CD4-positive, alpha-beta T cell treated with Interleukin-4 for 1 hour (primary cell): ENCODE measurements around the gene TNS1.
"Not testable (repeated sequence)": the region's sequence is repeated elsewhere in the genome, so short reads cannot be mapped to it uniquely, and the experiment has no call there.

Source experiments
- DNase-seq, 2 donors: peaks; one replicate each; pipeline ENCODE4 v3.0.0-alpha.2; 2020 to 2022

TNS1 gene

GRCh38 chr2:217791551-217791950 is 211.2 kb downstream of the TNS1 start:
- DNase-seq: peak in 1 of 2 donors; percentile 3

DNA sequence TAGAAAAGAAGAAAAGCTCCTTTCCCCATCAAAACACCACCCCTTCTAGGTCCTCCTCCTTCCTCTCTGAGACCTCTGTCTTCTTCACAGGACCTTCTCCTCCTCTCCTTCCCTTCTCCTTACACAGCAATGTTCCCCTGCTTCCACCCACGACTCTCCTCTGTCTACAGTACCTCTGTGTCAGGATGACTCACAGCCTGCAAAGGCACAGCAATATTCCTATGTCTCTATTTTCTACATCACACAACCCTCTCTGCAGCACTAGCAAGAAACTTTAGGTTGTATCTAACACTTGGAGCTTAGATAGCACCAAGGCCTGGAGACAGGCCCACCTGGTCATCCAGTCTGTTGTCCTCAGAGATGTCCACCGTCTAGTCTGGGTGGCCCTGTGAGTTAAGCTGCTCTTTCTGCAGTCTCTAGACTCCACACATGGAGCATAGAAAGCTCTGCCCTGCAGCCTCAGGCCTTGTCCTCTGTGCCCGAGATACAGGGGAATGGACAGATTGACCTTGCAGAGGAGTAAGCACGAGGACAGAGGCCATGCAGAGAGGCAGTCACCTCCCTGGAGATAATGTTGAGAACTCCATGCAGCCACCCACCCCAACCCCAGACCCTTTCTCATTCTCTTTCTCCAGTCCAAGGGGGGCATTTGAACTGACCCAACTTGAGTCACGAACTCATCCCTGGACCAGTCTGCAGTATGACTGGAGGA is 212.0 kb downstream of the TNS1 start:
- peak in 1 of 2 donors; percentile 10 for DNase-seq

DNA sequence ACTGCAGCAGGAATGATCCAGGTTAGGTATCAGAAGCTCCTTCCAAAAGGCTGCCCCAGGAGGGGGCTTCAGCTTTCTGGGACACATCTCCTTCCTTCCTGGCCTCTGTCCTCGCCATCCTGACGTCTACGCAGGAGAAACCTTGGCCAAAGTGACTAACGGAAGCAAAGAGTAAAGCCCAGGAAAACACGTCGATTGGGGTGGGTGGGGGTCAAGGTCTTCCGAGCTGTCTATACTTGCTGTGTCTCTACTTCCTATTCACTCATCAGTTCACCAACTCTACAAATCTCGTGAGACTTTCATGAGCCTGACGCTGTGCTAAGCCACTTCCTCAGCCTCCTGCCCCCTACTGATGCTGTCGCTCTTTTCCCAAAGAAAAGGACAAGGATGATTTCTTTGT is 212.6 kb downstream of the TNS1 start:
- peak in 1 of 2 donors; percentile 48 for DNase-seq

DNA sequence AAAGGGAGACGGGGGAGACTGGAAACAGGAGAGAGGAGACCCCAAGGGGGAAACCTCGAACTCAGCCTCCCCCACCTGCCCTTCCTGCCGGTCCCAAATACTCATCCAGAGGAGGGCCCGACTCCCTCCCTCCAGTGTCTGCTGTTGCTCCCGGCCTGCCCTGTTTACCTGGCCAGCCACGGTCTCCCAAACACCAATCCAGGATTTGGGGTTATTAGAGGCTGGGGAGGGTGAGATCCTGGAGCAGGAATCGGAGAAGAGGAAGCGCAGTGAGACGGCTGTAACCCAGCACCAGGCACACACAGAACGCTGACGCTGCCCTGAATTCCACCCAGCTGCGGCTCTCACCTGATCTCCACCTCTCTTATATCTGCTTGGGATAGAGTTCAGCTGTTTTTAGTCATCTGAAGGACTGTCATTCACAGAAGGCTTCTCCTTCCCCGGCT is 213.0 kb downstream of the TNS1 start:
- DNase-seq: no peak

GRCh38 chr2:217789003-217789735 is 213.6 kb downstream of the TNS1 start:
- peak; percentile 67 to 72 for DNase-seq

DNA sequence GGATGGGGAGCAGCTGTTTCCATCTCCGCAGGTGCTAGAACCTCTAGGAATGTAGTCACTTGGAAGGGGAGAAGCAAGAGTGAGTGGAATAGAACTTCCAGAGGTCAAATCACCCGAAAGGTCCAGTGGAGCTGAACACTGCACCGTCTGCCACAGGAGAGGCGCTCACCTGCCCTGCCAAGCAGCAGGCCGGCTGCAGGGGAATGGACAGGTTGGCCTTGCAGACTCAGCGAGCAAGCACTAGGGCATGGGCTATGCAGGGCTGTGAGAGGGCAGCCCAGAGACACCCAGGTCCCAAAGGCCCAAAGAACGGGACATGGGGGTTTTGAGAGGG is 214.2 kb downstream of the TNS1 start:
- no peak for DNase-seq

GRCh38 chr2:217787160-217787877 is 215.5 kb downstream of the TNS1 start:
- DNase-seq: no peak

GRCh38 chr2:217786560-217786959 is 216.2 kb downstream of the TNS1 start:
- not testable (repeated sequence) for DNase-seq

- peak; percentile 63 to 71 for DNase-seq
These were observed 217.2 kb downstream of the TNS1 start for GRCh38 chr2:217785544-217786045.

DNA sequence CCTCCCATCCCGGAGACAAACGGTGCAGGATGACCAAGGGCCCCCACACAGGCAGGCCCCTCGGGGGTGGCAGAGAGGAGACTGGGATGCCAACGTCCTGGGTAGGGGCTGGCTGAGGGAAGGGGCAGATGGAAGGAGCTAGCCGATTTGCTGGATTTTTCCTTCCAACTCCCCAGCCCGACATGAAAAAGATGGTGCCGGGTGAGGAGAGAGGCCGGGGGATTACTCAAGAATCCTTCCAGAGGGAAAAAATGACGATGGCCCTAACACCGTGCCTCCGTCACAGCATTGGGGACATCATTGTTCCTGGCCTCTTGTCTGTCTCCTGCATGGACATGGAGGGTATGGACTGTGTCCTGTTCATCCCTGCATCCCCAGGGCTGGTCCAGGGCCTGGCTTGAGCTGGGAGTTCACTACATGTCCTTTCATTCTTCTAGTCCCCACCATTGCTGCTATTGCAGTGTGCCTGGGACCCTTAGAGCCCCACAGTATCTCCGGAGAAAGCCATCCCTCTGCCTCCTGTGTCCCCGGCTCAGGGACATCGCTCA is 217.7 kb downstream of the TNS1 start:
- DNase-seq: no peak

DNA sequence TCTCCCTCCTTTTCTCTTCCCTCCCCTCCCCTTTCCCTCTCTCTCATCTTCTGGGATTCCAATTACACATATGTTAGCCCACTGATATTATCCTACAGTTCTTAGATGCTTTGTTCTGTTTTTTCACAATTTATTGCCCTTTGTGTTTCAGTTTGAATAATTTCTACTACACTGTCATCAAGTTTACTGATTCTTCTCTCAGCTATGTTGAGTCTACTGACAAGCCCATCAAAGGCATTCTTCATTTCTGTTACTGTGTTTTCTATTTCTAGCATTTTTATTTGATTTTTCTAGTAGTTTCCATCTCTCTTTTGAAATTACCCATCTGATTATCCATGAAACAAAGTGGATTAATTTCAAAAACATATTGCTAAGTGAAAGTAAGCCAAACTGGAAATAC is 219.6 kb downstream of the TNS1 start:
- no peak for DNase-seq

DNA sequence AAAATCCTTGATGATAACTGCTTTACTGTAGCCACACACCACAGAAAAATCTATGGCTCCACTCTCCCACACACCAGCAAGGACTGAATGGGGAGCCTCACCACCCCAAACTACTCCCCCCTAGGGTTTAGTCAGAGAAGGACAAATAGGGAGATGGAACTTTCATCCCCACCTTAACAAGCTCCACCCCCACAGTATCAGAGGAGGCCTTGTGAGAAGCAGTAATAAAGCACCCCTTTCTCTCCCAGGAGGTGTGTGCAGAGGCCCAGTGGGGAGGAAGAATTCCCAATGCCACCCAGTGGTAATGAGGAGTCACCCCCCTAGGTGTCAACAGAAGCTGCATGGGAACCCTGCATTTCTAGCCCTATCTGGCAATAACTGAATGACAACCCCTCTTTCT is 224.9 kb downstream of the TNS1 start:
- DNase-seq: no peak

DNA sequence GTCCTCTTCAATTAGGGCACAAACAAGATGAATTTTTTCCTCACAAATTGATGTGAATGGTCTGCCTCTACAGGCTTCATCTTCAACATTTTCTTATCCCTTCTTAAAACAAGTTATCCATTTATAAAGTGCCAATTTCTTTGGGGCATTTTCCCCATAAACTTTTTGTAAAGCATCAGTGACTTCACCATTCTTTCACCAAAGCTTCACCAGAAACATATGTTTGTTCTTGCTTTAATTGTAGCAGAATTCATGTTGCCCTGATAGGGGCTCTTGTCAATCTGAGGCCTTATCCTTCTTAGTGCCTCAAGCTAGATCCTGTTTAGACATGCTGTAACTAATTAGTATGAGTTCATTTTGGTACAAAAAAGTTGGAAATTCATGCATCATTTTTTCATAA is 226.2 kb downstream of the TNS1 start:
- no peak for DNase-seq

DNA sequence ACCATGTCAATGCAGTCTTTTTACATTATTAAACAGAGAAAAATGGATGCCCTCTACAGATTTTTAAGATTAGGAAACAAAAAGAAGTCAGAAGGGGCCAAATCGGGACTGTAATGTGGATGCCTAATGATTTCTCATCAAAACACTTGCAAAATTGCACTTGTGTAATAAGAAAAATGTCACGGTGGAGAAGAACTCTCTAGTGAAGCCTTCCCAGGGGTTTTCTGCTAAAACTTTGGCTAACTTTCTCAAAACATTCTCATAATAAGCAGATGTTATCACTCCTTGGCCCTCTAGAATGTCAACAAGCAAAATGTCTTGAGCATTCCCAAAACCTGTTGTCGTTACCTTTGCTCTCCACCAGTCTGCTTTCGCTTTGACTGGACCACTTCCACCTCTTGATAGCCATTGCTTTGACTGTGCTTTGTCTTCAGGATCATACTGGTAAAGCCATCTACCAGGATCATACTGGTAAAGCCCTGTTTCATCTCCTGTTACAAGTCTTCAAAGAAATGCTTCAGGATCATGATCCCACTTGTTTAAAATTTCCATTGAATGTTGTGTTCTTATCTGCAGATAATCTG is 226.8 kb downstream of the TNS1 start:
- DNase-seq: no peak

DNA sequence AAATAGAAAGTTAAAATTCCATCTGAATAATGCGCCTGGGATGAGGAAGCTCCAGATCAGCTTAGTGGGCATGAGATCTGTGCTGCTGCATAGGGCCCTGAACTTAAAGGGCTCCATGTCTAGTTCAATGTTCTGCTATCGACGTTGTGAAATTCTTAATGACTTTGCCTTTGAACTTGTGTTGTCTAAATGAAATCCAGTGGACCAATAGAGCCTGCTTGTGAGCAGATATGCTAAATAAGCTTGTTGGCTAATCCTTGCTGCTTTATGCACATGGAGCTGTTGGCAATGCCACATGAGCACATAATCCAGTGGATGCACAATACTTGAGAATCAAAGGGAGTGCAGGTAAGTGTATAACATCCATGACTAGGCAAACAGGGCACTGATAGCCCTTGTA is 228.6 kb downstream of the TNS1 start:
- no peak for DNase-seq

DNA sequence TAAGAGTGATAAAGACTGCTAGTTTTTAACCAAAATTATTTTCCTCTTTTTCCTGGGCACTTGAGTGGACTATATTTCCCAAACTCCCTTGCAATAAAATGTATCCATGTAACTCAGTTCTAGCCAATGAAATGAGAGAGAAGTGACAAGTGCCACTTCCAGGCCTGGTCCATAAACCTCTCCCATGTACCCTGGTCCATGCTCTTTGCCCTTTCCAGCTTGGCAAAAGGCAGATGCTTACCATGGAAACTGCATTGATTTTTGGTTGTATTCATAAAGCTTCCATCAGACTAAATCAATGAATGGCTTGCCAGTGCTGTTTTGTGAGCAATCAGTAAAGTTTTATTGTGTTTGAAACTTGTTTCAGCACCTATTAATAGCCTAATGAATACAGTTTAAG is 229.3 kb downstream of the TNS1 start:
- DNase-seq: no peak

DNA sequence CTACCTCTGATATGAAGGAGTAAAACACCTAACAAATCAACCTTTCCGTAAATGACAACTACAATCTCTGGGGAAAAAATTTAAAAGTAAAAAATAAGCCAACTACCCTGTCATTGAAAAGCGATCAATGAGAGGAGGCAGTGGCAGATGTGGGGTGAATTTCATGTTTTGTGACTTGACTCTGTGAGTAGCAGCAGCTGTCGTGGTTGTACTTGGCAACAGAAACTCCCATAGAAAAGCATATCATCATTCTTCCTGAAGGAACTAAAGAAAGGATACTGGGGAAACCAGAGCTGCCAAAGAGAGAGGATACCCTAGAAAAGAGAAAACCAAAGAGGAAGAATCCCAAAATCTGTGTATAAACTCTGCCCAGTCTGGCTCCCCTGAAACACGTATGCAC is 236.4 kb downstream of the TNS1 start:
- no peak for DNase-seq

- DNase-seq: no peak
These were observed 241.0 kb downstream of the TNS1 start for GRCh38 chr2:217761645-217762277.

DNA sequence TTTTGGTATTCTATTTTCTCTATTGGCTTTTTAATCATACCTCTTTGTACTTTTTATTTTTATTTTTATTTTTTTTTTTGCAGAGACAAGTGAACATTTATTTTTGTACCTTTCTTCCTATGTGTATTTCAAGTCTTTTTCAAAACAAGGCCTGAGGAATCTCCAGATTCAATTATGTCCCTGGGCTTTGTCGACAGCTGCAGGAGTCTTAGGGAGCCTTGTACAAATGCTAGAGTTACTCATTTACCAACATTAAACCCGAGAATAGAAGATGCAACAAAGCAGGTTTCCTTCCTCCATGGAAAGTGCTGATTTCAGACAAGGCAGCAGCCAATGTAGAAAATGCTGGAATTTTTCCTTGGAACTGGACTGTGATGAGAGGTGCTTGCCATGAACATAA is 242.8 kb downstream of the TNS1 start:
- DNase-seq: no peak

DNA sequence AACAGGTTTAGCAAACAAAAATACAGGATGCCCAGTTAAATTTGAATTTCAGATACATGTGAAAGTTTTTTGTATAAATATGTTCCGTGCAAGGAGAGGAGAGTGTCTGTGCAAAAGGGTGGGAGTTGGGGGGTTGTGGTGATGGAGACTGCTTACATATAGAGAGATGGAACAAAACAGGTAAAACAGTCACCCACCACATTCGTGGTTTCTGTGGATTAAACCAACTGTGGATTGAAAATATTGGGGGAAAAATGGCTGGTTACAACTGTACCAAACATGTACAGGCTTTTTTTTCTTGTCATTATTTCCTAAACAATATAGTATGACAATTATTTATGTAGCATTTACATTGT is 245.7 kb downstream of the TNS1 start:
- DNase-seq: no peak

- peak; percentile 43 to 52 for DNase-seq
These were observed 246.3 kb downstream of the TNS1 start for GRCh38 chr2:217756375-217757107.
